Epithelial cell of proximal tubule (primary cell): ENCODE measurements around the gene SMAD2. TPM values are rescaled to one million over a fixed set of nuclear protein-coding genes. Genes with fewer than 3 reads are reported as not detected.

ENCODE experiments used
- DNase-seq: peaks from one replicate; pipeline ENCODE4 v3.0.0-alpha.2; 2011; ENCODE audit warnings: low read depth
- H3K4me3 ChIP-seq: 2 replicates; pipeline ENCODE4 v1.5.1; 2011; ENCODE audit warnings: low read depth, mild to moderate bottlenecking, low read length
- total RNA-seq: library from RNA; depleted of rRNA; stranded (reverse); fragments of >200 nt; gene quantifications from 2 replicates; pipeline ENCODE4 v1.2.3, GENCODE V29; 2015
- TF ChIP-seq, protein P1 (sequence below): conservative IDR thresholded peaks from 2 replicates; pipeline ENCODE4 v1.5.1; 2012; ENCODE audit warnings: low read depth, mild to moderate bottlenecking, low read length

The SMAD2 gene
- total RNA-seq, 1 donor from 2014 or later: 79.5 TPM

- DNase-seq: no peak
- no peak overlapping the region for H3K4me3 ChIP-seq
- TF ChIP-seq, protein P1, sequence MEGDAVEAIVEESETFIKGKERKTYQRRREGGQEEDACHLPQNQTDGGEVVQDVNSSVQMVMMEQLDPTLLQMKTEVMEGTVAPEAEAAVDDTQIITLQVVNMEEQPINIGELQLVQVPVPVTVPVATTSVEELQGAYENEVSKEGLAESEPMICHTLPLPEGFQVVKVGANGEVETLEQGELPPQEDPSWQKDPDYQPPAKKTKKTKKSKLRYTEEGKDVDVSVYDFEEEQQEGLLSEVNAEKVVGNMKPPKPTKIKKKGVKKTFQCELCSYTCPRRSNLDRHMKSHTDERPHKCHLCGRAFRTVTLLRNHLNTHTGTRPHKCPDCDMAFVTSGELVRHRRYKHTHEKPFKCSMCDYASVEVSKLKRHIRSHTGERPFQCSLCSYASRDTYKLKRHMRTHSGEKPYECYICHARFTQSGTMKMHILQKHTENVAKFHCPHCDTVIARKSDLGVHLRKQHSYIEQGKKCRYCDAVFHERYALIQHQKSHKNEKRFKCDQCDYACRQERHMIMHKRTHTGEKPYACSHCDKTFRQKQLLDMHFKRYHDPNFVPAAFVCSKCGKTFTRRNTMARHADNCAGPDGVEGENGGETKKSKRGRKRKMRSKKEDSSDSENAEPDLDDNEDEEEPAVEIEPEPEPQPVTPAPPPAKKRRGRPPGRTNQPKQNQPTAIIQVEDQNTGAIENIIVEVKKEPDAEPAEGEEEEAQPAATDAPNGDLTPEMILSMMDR: no peak
Observed at GRCh38 chr18:47898055-47898454, 32.4 kb downstream of the SMAD2 start.

- DNase-seq: no peak
- no peak overlapping the region for H3K4me3 ChIP-seq
- TF ChIP-seq, protein P1: no peak
Observed at GRCh38 chr18:47895565-47896250, 34.8 kb downstream of the SMAD2 start.

DNA sequence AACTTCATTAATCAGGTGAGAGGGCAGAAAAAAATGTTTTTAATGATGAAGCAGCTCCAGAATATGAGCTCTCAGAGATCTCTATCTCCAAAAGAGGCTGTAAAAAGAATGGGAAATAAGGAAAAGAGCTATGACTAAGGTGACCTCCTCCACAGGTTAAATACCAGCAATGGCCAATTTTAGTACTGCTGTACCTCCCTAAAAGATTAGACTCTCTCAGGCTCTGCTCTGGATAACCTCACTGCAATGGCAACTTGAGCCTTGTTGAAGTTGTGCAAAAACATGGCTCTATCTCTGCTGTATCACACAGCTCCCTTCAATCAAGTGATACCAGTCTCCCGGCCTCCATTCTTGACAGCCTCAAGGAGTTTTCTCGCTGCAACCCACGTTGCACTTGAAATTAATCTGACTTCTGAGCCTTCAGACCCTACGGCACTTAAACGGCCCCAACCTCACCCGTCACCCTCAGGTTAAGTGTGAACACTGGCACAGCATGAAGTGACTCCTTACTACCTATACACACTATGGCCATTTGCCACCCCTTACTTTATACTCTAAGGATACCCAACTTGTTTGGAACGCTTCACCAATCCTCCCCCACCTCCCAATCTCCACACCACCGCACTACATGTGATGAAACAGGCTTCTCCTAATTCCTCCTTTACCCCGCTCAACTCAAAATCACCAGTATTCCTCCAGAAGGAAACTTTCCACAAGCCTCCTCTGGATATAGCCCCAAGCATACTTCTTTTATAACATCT lies 36.3 kb downstream of the SMAD2 start:
- no peak overlapping the region for H3K4me3 ChIP-seq
- DNase-seq: no peak
- TF ChIP-seq, protein P1: no peak

- H3K4me3 ChIP-seq: no peak overlapping the region
- TF ChIP-seq, protein P1: no peak
- no peak for DNase-seq
Observed at GRCh38 chr18:47893047-47893446, 37.4 kb downstream of the SMAD2 start.

GRCh38 chr18:47888156-47888555 lies 42.3 kb downstream of the SMAD2 start:
- TF ChIP-seq, protein P1: no peak
- no peak overlapping the region for H3K4me3 ChIP-seq
- DNase-seq: no peak

DNA sequence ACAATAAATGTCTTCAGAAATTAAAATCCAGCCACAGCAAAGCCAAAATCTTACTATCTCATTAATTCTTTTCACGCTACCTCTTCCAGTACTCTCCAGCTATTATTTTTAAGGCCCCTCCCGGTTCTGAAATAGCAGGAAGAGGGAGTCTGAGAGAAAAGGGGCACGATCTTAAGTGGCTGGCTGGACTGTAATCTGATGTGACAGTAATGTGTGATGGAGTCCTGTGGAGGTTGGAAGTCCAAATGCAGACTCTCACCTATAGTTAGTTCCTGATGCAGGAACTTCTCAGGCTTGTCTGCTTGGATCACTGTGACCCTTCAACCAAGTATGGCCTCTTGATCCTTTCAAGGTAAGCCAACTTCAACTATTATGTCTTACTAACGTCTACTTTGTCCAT lies 43.2 kb downstream of the SMAD2 start:
- TF ChIP-seq, protein P1: no peak
- no peak for DNase-seq

More for the DNA sequence above, 43.2 kb downstream of the SMAD2 start:
- H3K4me3 ChIP-seq: no peak overlapping the region
